Measurements from ENCODE around the gene ERICH6B.

DNA sequence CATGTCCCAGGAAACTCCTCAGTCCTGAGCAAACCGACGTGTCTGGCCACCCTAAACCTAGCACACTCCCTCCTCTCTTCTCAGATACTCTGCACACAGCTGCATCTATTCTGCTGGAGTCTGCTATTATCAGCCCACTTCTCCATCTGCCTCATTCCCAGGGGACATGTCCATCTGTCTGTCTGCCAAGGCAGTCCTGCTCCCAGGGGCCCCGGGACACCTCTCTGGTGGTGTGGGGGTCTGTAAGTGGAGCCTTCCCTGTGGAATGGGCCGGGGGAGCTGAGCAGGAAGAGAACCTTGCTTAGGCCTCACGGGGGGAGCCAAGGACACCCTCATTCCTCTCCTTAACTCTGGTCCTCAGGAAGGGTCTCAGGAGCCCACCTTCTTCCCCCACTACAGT lies 72.7 kb downstream of the ERICH6B start:
- TF ChIP-seq, protein P1, sequence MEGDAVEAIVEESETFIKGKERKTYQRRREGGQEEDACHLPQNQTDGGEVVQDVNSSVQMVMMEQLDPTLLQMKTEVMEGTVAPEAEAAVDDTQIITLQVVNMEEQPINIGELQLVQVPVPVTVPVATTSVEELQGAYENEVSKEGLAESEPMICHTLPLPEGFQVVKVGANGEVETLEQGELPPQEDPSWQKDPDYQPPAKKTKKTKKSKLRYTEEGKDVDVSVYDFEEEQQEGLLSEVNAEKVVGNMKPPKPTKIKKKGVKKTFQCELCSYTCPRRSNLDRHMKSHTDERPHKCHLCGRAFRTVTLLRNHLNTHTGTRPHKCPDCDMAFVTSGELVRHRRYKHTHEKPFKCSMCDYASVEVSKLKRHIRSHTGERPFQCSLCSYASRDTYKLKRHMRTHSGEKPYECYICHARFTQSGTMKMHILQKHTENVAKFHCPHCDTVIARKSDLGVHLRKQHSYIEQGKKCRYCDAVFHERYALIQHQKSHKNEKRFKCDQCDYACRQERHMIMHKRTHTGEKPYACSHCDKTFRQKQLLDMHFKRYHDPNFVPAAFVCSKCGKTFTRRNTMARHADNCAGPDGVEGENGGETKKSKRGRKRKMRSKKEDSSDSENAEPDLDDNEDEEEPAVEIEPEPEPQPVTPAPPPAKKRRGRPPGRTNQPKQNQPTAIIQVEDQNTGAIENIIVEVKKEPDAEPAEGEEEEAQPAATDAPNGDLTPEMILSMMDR (IDR thresholded peaks at IDR 0.05), result no peak
- TF ChIP-seq POLR2A (IDR thresholded peaks at IDR 0.05), result no peak
